CD8-positive, alpha-beta memory T cell (primary cell): ENCODE measurements around the gene SPATA25. TPM values are rescaled to one million over a fixed set of nuclear protein-coding genes. Genes with fewer than 3 reads are reported as not detected.
"Not testable (repeated sequence)": the region's sequence is repeated elsewhere in the genome, so short reads cannot be mapped to it uniquely, and the experiment has no call there.

Experiments used
- CTCF ChIA-PET: fragments of 350-600 bp; sonication (Branson Sonifier 250); formaldehyde crosslinking; loops from one replicate; lab custom pipeline; 2021; ENCODE audit warnings: antibody characterized with exemption; lab: Charles Lee
- POLR2A ChIA-PET: fragments of 350-600 bp; sonication (Branson Sonifier 250); formaldehyde crosslinking; loops from one replicate; lab custom pipeline; 2021; ENCODE audit warnings: antibody characterized with exemption; lab: Charles Lee
- DNase-seq, 5 donors: peaks; one replicate each; pipeline versions ENCODE4 v3.0.0 to v3.0.0-alpha.2; 2020 to 2022; ENCODE audit warnings: mixed read lengths in 1 of 5
- H3K27ac ChIP-seq: one replicate; pipeline ENCODE4 v1.7.0; 2013; ENCODE audit warnings: low read depth, mild to moderate bottlenecking, low read length, moderate library complexity
- H3K27me3 ChIP-seq: 2 replicates; pipeline ENCODE4 v1.7.0; 2013; ENCODE audit warnings: low read length, mild to moderate bottlenecking; ENCODE audit not compliant: insufficient read depth, poor library complexity, severe bottlenecking
- H3K36me3 ChIP-seq: 2 replicates; pipeline ENCODE4 v1.7.0; 2013; ENCODE audit warnings: mild to moderate bottlenecking, low read length, moderate library complexity; ENCODE audit not compliant: insufficient read depth
- H3K4me1 ChIP-seq: 2 replicates; pipeline ENCODE4 v1.7.0; 2013; ENCODE audit warnings: mild to moderate bottlenecking, low read length, moderate library complexity; ENCODE audit not compliant: insufficient read depth
- H3K4me3 ChIP-seq: 2 replicates; pipeline ENCODE4 v1.7.0; 2013; ENCODE audit warnings: mild to moderate bottlenecking, low read length
- H3K9me3 ChIP-seq: 2 replicates; pipeline ENCODE4 v1.7.0; 2013; ENCODE audit warnings: mild to moderate bottlenecking, low read length
- H3K27ac Mint-ChIP-seq, 8 donors: one replicate each; pipeline ENCODE4 v1.8.0; 2020 to 2021; ENCODE audit warnings: mixed read lengths in 8 of 8, mild to moderate bottlenecking in 6 of 8, inconsistent platforms in 3 of 8, moderate library complexity in 3 of 8
- H3K27me3 Mint-ChIP-seq, 2 donors: one replicate each; pipeline ENCODE4 v1.8.0; 2020 to 2021; ENCODE audit warnings: mixed read lengths in 2 of 2, mild to moderate bottlenecking in 1 of 2, moderate library complexity in 1 of 2
- H3K36me3 Mint-ChIP-seq, 3 donors: one replicate each; pipeline ENCODE4 v1.8.0; 2020 to 2021; ENCODE audit warnings: mixed read lengths in 3 of 3, inconsistent platforms in 1 of 3, mild to moderate bottlenecking in 1 of 3
- H3K4me1 Mint-ChIP-seq, 3 donors: one replicate each; pipeline ENCODE4 v1.8.0; 2020 to 2021; ENCODE audit warnings: mixed read lengths in 3 of 3, inconsistent platforms in 1 of 3, mild to moderate bottlenecking in 1 of 3
- H3K4me3 Mint-ChIP-seq, 7 donors: one replicate each; pipeline ENCODE4 v1.8.0; 2020 to 2021; ENCODE audit warnings: mixed read lengths in 7 of 7, mild to moderate bottlenecking in 6 of 7, moderate library complexity in 4 of 7, inconsistent platforms in 2 of 7
- H3K9me3 Mint-ChIP-seq, 5 donors: one replicate each; pipeline ENCODE4 v1.8.0; 2020 to 2022; ENCODE audit warnings: mixed read lengths in 5 of 5, mild to moderate bottlenecking in 3 of 5, moderate library complexity in 2 of 5, inconsistent platforms in 1 of 5
- polyA plus RNA-seq: library from polyadenylated mRNA; unstranded; fragments of 300-500 nt; fragmentation: Illumina TruSeq; gene quantifications from one replicate; pipeline ENCODE4 v1.2.3, GENCODE V29; 2021
- total RNA-seq, 2 experiments: library from RNA; stranded (reverse); gene quantifications; one replicate each; pipeline ENCODE4 v1.2.3, GENCODE V29; 2021

Gene SPATA25
- total and polyA plus RNA-seq, 3 experiments from 2014 or later: 0.98 to 1.9 TPM; not detected in 1

DNA sequence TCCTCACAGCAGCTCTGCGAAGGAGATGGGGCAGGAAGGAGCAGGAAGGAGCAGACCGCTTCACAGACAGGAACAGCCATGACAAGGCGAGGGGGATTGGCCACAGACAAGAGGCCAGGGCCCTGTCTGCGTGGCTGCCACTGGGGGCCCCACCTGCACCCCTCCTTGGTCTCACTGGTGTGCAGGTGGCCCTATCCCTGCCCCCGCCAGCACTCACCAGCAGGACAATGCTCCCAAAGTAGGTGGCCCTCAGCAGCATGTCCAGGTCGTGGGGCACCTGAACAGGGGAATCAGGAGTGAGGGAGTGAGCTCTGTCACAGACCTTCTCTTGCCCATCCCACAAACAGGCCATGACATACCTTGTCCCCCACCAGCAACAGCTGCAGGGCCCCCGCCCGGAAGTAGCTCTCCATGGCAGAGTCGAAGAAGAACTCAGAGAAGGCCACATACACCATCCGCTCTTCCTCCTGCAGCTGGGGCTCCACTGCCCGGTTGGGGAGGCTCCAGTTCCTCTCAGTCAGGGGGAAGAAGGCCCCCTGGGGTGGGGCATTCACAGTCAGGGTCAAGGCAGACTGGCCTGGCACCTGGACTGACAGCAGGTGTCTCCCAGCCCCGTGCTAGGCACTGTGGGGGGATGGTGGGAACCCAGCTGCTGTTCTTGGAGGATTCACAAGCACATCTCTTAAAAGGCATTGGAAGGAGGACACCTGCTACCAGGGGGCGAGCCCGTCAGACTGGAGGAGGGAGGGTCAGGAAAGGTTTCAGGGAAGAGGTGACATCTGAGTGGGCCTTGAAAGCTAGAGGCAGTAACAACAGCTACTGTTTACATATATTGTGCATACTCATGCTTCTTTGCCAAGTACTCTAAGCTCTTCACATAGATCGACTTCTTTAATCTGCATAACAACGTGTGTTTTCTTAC, 17.4 kb upstream of the SPATA25 start:
- Mint-ChIP-seq H3K36me3 (no peaks in the 10 kb centered on the region), H3K9me3 (no peaks in the 10 kb centered on the region), H3K4me1 (no peaks in the 10 kb centered on the region), H3K4me3 (no peak overlapping the region), H3K27me3 (no peaks in the 10 kb centered on the region), H3K27ac (peak overlapping the region in 1 of 8 donors; percentile 30)
- no peak overlapping the region for H3K27ac ChIP-seq
- H3K27me3 ChIP-seq: no peaks in the 10 kb centered on the region
- no peak overlapping the region for H3K4me3 ChIP-seq
- POLR2A ChIA-PET: interaction anchor here (0.6 kb wide), 1 partner anchor 15 kb away, joined by 3 read pairs; no protein-coding TSS in a partner anchor
- CTCF ChIA-PET: no interaction called here
- H3K4me1 ChIP-seq: no peaks in the 10 kb centered on the region
- no peaks in the 10 kb centered on the region for H3K36me3 ChIP-seq
- H3K9me3 ChIP-seq: no peaks in the 10 kb centered on the region
- no peak for DNase-seq

DNA sequence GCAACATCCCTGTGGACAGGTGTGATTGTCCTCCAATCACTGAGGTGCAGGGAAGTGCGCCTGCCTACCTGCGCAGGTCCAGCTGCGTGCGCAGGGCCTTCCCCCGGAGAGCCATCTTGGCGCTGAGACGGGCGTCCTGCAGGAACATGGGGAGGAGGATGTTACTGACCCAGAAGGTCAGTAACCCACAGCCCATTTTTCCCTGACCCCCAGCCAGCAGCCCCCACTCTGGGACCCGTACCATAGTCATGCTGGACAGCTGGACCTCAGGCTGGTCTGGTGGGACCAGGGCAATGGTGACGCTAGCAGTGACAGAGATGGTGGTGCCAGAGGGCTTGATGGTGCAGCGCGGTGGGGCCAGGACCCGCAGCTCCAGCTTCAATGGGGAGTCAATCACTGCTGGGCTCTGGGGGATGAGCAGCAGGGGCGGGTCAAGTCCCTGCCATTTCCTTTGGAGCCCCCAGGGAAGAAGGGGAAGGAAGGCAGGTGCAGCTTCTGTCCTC, 14.8 kb upstream of the SPATA25 start:
- no peaks in the 10 kb centered on the region for H3K27me3 Mint-ChIP-seq
- H3K27ac Mint-ChIP-seq: no peak overlapping the region
- no peaks in the 10 kb centered on the region for H3K4me1 Mint-ChIP-seq
- DNase-seq: no peak
- H3K4me3 Mint-ChIP-seq: no peak overlapping the region
- Histone ChIP-seq H3K4me1 (no peaks in the 10 kb centered on the region), H3K36me3 (peaks cover 4% of the 10 kb centered on the region), H3K27me3 (no peaks in the 10 kb centered on the region), H3K4me3 (no peak overlapping the region), H3K27ac (no peak overlapping the region), H3K9me3 (no peaks in the 10 kb centered on the region)
- H3K9me3 Mint-ChIP-seq: no peaks in the 10 kb centered on the region
- H3K36me3 Mint-ChIP-seq: peaks cover 3 to 21% (median 4%) of the 10 kb centered on the region in 3 donors
- POLR2A ChIA-PET: interaction anchor here (1.1 kb wide), 1 partner anchor 32 kb away, joined by 3 read pairs; no protein-coding TSS in a partner anchor
- CTCF ChIA-PET: interaction anchor here (1.5 kb wide), 2 partner anchors 11 to 12 kb away, joined by 3 to 5 read pairs; partner anchors contain the start of genes CTSA and NEURL2

DNA sequence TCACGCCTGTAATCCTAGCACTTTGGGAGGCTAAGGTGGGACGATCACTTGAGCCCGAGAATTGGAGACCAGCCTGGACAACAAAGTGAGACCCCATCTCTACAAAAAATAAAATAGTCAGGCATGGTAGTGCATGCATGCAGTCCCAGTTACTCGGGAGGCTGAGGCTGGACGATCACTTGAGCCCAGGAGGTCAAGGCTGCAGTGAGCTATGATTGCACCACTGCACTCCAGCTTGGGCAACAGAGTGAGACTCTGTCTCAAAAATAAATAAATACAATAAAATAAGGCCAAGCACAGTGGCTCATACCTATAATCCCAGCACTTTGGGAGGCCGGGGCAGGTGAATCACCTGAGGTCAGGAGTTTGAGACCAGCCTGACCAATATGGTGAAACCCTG, 13.9 kb upstream of the SPATA25 start:
- H3K27ac ChIP-seq, DNase-seq, H3K9me3 Mint-ChIP-seq, H3K4me1 Mint-ChIP-seq, H3K27me3 ChIP-seq, H3K27ac Mint-ChIP-seq, H3K9me3 ChIP-seq, H3K36me3 ChIP-seq, H3K4me3 ChIP-seq, H3K4me3 Mint-ChIP-seq, H3K4me1 ChIP-seq, H3K27me3 Mint-ChIP-seq: not testable (repeated sequence)
- POLR2A ChIA-PET: interaction anchor here (1.1 kb wide), 1 partner anchor 32 kb away, joined by 3 read pairs; no protein-coding TSS in a partner anchor
- CTCF ChIA-PET: interaction anchor here (1.5 kb wide), 2 partner anchors 10 to 11 kb away, joined by 3 to 5 read pairs; partner anchors contain the start of genes CTSA and NEURL2
- H3K36me3 Mint-ChIP-seq: peaks cover 3 to 28% (median 4%) of the 10 kb centered on the region in 3 donors

DNA sequence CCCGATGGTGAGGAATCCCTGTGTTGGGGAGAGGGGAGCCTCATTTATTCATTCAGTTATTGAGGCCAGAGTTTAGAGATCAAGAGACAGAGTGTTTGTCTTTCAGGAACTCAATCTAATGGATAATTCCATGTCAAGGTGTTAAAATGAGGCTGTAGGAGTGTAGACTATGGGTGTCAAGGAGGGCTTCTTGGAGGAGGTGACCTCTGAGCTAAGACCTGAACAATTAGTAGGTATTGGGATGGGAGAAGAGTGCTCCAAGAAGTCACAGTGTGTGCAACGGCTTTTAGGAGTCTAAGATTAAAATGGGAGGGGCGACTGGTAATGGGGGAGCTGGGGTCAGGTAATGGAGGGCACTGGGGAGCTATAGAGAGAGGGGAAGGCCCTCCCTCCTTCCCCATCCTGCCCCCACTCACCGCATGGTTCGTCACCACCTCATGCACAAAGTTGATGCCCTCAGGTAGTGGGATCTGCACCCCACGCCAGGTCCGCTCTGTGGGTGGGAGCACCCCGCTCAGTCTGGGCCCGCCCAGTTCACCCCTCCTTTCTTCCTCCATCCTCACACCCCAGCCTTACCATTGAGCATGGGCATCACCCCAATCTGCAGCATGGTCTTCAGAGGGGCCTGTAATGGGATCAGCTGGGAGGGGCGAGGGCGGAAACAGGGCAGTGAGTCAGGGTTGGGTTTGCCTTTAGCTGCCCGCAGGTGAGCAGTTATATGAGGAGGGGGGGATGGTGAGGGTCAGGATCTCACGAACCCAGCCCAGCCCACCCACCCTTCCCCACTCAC, 11.8 kb upstream of the SPATA25 start:
- Histone ChIP-seq H3K36me3 (peaks cover 8% of the 10 kb centered on the region), H3K27ac (no peak overlapping the region), H3K27me3 (no peaks in the 10 kb centered on the region), H3K4me3 (no peak overlapping the region), H3K4me1 (no peaks in the 10 kb centered on the region), H3K9me3 (no peaks in the 10 kb centered on the region)
- Mint-ChIP-seq H3K27ac (peak overlapping the region in 1 of 8 donors; percentile 36), H3K4me3 (no peak overlapping the region), H3K4me1 (peaks cover 0 to 4% (median under 1%) of the 10 kb centered on the region in 3 donors), H3K9me3 (no peaks in the 10 kb centered on the region), H3K27me3 (no peaks in the 10 kb centered on the region), H3K36me3 (peaks cover 4 to 38% (median 4%) of the 10 kb centered on the region in 3 donors)
- POLR2A ChIA-PET: no interaction called here
- no peak for DNase-seq
- CTCF ChIA-PET: no interaction called here

DNA sequence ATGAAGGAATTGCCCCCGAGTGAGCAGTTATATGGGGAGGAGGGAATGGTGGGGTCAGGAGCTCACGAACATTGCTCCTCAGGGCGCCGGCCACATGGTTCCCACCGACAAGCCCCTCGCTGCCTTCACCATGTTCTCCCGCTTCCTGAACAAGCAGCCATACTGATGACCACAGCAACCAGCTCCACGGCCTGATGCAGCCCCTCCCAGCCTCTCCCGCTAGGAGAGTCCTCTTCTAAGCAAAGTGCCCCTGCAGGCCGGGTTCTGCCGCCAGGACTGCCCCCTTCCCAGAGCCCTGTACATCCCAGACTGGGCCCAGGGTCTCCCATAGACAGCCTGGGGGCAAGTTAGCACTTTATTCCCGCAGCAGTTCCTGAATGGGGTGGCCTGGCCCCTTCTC, 10.9 kb upstream of the SPATA25 start:
- no peaks in the 10 kb centered on the region for H3K27me3 Mint-ChIP-seq
- Histone ChIP-seq H3K36me3 (peaks cover 8% of the 10 kb centered on the region), H3K4me1 (peaks cover 2% of the 10 kb centered on the region), H3K4me3 (no peak overlapping the region), H3K27me3 (no peaks in the 10 kb centered on the region), H3K27ac (no peak overlapping the region), H3K9me3 (no peaks in the 10 kb centered on the region)
- DNase-seq: no peak
- H3K27ac Mint-ChIP-seq: peak overlapping the region in 1 of 8 donors; percentile 71
- H3K4me1 Mint-ChIP-seq: peaks cover 6 to 13% (median 9%) of the 10 kb centered on the region in 3 donors
- H3K4me3 Mint-ChIP-seq: no peak overlapping the region
- ChIA-PET CTCF (no interaction called here), POLR2A (no interaction called here)
- no peaks in the 10 kb centered on the region for H3K9me3 Mint-ChIP-seq
- peaks cover 4 to 45% (median 7%) of the 10 kb centered on the region in 3 donors for H3K36me3 Mint-ChIP-seq

DNA sequence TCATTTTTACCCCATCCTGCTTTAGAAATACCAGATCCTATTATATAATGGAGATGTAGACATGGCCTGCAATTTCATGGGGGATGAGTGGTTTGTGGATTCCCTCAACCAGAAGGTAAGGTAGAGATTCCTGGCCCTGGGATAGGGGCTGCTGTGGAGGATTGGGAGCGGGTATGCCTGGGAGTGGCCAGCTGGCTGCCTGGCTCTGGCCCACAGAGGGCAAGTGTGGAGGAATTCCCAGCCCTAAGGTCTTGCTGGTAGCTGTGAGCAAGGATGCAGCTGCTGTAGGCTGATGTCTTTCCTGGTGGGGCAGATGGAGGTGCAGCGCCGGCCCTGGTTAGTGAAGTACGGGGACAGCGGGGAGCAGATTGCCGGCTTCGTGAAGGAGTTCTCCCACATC, 10.3 kb upstream of the SPATA25 start:
- Histone ChIP-seq H3K27ac (no peak overlapping the region), H3K27me3 (no peaks in the 10 kb centered on the region), H3K9me3 (no peaks in the 10 kb centered on the region), H3K4me3 (no peak overlapping the region), H3K36me3 (peaks cover 8% of the 10 kb centered on the region), H3K4me1 (peaks cover 8% of the 10 kb centered on the region)
- Mint-ChIP-seq H3K27me3 (no peaks in the 10 kb centered on the region), H3K36me3 (peaks cover 4 to 48% (median 7%) of the 10 kb centered on the region in 3 donors), H3K27ac (peak overlapping the region in 1 of 8 donors; percentile 42), H3K9me3 (no peaks in the 10 kb centered on the region), H3K4me1 (peaks cover 12 to 19% (median 15%) of the 10 kb centered on the region in 3 donors), H3K4me3 (no peak overlapping the region)
- no peak for DNase-seq
- ChIA-PET CTCF (no interaction called here), POLR2A (no interaction called here)

DNA sequence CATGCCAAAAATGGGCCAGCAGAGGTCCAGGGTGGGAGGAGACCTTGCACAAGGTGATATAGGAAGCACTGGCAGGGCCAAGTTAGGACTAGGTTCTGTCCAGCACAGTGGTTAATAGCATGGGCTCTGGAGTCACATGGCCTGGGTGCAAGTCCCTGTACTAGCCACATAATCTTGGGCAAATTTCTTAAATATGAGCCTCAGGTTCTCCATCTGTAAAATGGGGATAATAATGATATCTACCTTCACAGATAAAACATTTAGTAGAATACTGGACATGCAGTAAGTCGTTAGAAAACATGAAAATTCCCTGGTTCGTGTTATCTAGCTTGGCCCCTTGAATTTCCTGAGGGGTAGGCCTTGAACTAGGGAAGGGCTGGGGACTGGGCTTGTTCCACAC, 9.9 kb upstream of the SPATA25 start:
- H3K4me1 ChIP-seq: peaks cover 12% of the 10 kb centered on the region
- no peaks in the 10 kb centered on the region for H3K27me3 ChIP-seq
- ChIA-PET CTCF (no interaction called here), POLR2A (no interaction called here)
- H3K27me3 Mint-ChIP-seq: no peaks in the 10 kb centered on the region
- H3K27ac Mint-ChIP-seq: peak overlapping the region in 1 of 8 donors; percentile 52
- H3K9me3 Mint-ChIP-seq: no peaks in the 10 kb centered on the region
- peaks cover 16 to 23% (median 19%) of the 10 kb centered on the region in 3 donors for H3K4me1 Mint-ChIP-seq
- no peak overlapping the region for H3K27ac ChIP-seq
- H3K4me3 Mint-ChIP-seq: no peak overlapping the region
- H3K4me3 ChIP-seq: no peak overlapping the region
- no peak for DNase-seq
- H3K36me3 ChIP-seq: peaks cover 8% of the 10 kb centered on the region
- peaks cover 4 to 50% (median 7%) of the 10 kb centered on the region in 3 donors for H3K36me3 Mint-ChIP-seq
- H3K9me3 ChIP-seq: no peaks in the 10 kb centered on the region
